Astrocyte of the spinal cord (primary cell): ENCODE data around the gene FOXO1.

Experiments
- DNase-seq: peaks from one replicate; pipeline ENCODE4 v3.0.0; 2011; ENCODE audit warnings: low read depth, low spot score
- H3K4me3 ChIP-seq: 2 replicates; pipeline ENCODE4 v1.5.1; 2011; ENCODE audit warnings: low read depth, mild to moderate bottlenecking, low read length, moderate library complexity
- in situ Hi-C: cut with HindIII; loops from 2 replicates; pipeline ENCODE4 v1.10.0; 2017; ENCODE audit warnings: low sequenced_read_pairs
- TF ChIP-seq, protein P1 (sequence below): IDR thresholded peaks from 2 replicates; pipeline ENCODE4 v1.5.1; 2012; ENCODE audit warnings: low read depth, mild to moderate bottlenecking, low read length, inconsistent platforms

Gene FOXO1

DNA sequence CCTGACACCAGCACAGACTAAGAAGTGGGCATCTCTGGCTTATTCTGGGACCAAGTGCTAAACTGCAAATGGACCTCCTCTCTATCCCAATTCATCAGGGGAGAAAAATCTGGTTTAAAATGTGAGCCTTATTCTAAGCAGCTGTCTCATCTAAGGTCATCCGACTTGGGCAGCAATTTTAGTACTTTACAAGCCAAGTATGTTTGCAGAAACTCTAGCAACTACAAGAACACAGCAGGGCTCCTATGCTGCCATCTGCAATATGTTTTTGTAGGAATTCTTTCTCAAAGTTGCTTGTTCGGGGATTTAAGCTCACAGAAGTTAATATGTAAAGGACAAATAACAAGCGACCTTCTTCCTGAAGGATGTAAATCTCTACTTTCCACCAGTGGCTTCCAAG lies 113.1 kb downstream of the FOXO1 start:
- peak; percentile 51 for DNase-seq
- in situ Hi-C loops = no loop called here
- TF ChIP-seq, protein P1, sequence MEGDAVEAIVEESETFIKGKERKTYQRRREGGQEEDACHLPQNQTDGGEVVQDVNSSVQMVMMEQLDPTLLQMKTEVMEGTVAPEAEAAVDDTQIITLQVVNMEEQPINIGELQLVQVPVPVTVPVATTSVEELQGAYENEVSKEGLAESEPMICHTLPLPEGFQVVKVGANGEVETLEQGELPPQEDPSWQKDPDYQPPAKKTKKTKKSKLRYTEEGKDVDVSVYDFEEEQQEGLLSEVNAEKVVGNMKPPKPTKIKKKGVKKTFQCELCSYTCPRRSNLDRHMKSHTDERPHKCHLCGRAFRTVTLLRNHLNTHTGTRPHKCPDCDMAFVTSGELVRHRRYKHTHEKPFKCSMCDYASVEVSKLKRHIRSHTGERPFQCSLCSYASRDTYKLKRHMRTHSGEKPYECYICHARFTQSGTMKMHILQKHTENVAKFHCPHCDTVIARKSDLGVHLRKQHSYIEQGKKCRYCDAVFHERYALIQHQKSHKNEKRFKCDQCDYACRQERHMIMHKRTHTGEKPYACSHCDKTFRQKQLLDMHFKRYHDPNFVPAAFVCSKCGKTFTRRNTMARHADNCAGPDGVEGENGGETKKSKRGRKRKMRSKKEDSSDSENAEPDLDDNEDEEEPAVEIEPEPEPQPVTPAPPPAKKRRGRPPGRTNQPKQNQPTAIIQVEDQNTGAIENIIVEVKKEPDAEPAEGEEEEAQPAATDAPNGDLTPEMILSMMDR = no peak
- no peak overlapping the region for H3K4me3 ChIP-seq

DNA sequence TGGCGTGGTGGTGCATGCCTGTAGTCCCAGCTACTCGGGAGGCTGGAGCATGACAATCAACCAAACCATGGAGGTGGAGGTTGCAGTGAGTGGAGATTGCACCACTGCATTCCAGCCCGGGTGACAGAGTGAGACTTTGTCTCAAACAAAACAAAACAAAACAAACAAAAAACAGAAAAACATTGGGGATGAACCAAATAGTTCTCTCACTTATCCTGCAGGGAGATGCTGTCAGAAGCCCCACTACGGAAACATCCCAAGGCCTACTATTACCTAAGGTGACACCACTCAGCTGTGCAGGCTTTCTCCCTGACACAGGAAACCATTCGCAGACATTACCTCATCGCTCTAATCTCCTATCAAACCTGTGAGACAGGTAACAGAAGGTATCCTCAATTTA lies 113.5 kb downstream of the FOXO1 start:
- in situ Hi-C loops = no loop called here
- TF ChIP-seq, protein P1 = no peak
- no peak overlapping the region for H3K4me3 ChIP-seq
- DNase-seq = no peak

DNA sequence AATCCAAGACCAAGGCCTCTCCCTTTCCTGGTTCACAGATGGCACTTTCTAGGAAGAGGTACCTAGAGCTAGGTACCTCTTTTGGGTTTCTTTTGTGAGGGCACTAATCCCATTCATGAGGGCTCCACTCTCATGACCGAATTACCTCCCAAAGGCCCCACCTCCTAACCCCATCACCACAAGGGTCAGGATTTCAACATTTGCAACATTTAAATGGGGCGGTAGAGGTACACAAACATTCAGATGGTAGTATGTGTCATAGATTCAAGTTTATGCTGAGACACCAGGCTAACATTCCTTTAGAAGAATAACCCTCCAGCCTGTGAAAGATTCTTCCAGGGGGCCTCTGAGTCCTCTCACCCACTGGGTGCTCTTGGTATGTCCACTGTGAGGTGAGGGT lies 116.3 kb downstream of the FOXO1 start:
- H3K4me3 ChIP-seq = no peak overlapping the region
- DNase-seq = peak; percentile 28
- in situ Hi-C loops = no loop called here
- TF ChIP-seq, protein P1 = no peak

DNA sequence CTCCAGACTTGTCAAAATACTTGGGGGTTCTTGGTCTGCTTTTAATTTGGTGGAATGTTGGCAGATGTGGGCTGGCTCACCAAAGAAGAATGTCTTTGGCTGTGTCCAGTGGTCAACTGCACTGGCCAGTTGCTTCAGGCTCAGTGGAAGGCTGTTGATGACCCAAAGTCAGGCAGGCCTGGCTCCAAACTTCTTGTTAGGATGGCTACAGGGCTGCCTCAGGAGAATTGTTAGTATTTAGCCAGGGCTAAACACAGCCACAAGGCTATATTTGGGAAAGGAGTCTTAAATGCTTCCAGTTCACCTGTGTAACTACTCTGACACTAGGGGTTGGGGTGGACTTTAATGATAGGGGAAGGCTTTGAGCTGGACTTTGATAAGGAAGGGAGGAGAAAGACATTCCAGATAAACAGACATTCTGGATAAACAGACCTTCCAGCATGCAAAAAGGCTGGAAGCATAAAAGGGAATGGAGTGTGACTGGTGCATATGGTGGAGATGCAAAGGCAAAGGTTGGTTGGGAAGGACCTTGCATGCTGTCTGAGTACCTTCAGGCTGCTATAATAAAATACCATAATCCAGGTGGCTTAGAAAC lies 116.8 kb downstream of the FOXO1 start:
- H3K4me3 ChIP-seq = no peak overlapping the region
- TF ChIP-seq, protein P1 = no peak
- DNase-seq = peak; percentile 30
- in situ Hi-C loops = no loop called here

DNA sequence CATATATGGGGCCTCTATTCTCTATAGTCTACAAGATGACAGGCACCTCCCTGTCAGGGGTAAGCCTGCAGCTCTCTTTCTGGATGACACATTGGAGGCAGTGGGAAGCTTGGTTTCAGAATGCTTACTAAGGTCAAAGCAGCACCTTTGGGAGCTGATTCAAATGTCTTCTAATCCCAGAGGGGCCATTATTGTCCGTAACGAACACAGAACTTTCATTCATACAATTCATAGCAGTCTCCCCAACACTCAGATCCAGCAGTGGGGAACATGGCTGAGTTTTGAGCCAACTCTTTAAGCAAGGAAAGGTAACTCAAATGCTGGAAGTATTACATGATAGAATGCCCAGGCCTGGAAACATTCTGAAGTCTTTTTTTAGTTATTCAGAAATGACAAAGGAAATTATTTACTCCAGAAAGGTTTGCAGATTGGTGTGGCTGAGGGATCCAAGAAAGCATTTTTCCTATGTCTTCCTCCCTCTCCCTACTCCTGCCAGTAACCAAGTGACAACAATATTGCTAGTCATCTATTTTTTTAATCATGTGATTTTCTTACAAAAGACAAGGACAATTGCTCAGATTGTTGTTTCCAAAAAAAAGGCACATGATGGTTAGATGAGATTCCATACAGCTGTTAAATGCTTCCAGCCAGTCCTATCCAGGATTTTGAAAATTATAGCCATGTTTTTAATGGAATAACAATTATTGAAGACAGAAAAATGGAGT lies 118.7 kb downstream of the FOXO1 start:
- TF ChIP-seq, protein P1 = no peak
- in situ Hi-C loops = no loop called here
- no peak for DNase-seq
- no peak overlapping the region for H3K4me3 ChIP-seq

DNA sequence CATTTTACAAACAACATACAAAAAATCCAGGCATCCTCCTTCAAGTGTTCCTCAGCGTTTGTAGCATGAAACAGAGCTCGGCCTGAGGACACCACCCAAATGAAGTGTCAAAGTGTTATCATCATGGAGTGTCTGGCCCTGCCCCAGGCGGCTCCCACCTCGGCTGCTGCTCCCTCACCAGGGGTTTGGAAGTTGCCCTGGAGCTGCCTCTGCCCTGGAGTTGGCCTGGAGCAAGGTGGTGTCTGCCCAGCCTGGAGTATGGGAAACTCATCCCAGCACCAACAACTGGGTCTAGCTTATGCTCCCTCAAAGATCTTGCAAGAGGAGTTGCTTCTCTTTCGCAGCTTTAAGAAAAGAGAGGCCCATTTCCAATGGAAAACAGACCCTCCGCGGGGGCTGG lies 120.4 kb downstream of the FOXO1 start:
- no peak for DNase-seq
- no peak overlapping the region for H3K4me3 ChIP-seq
- in situ Hi-C loops = no loop called here
- TF ChIP-seq, protein P1 = no peak
